Measurements from ENCODE around the gene SLC43A1.
"Not testable (repeated sequence)": the region's sequence is repeated elsewhere in the genome, so short reads cannot be mapped to it uniquely, and the experiment has no call there.

The SLC43A1 gene

DNA sequence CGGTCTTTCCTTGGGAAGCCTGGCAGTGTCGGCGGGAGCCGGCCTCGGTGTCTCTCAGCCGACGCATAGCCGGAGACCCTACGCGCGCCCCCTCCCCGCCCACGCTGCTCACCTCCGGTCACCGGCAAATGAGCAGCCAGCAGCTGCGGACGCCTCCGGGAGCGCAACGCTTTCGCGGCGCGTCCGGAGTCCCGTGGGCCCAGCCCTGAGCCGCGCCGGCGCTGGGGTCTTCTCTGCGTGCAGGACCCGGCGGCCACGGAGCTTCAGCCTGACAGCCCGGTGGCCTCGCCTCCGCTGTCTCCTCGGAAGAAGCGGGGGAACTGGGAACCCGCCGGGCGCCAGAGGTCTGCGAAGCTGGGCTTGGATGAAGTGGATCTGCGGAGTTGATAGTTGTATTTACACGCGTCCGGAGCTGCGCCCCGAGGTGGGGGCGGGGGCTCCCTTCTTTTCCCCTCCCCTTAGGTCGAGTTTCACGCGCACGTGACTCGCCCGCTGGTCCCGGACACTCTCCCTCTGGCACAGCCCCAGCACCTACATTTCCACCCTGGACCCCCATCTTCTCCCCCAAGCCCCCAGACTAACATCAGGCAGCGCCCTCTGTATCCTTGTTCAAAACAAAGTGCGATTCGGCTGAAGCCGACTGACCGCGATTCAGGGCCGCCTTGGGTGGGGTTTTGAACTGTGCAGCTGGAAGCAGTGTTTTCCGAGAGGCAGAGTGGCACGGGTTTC lies at the start of gene SLC43A1:
Gene SLC43A1 (minus strand): TSS at position 371 of the 729 bp plus-strand sequence. CDS start 1,591 bp downstream, outside the sequence.
- peak; percentile 15 to 62 (median 62) for DNase-seq

DNA sequence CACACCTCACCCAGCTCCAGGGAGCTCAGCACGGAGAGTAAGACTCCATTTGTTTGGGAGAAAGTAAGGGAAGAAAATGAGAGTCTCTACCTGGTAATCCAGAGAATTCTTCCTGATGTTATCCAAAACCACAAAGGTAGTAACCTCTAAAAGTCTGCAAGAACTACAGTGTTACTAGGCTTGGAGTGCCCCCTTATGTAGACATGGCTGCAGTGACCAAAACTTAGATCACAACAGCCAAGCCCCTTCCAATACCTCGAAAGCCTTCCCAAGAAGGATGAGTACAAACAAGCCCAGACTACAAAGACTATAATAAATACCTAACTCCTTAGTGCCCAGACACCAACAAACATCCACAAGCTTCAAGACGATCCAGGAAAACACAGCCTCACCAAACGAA lies 47.1 kb upstream of the SLC43A1 start:
- no peak for DNase-seq

DNA sequence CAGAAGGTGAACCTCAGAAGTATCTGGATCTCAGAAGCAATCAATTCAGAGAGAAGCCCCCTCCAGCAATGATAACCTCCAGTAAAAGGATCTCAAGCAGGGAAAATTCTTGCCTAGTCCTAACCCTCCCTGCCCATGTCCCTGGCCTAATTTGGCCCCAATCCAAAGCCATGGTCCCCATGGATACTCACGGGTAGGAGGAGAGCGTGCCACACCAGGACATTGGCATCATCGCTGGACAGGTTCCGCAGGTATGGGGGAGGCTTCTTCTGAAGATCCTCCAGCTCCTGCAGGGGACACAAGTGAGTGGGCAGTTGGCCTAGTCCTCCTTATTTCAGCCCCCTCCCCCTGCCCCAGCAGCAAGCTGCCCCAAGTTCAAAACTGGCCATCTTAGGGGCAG lies 44.6 kb upstream of the SLC43A1 start:
- peak in 1 of 3 experiments; percentile 23 for DNase-seq

DNA sequence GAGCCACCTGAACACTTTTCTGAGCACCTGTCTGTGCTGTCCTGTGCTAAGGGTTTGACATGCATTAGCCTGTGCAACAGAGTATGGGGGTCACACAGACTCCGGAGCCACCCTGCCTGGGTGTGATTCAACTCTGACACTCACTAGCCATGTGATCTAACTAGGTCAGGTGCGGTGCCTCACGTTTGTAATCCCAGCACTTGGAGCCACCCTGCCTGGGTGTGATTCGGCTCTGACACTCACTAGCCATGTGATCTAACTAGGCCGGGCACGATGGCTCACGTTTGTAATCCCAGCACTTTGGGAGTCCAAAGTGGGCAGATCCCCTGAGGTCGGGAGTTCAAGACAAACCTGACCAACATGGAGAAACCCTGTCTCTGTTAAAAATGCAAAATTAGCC lies 40.5 kb upstream of the SLC43A1 start:
- no peak for DNase-seq

- no peak for DNase-seq
Observed at GRCh38 chr11:57555393-57555792, 39.9 kb upstream of the SLC43A1 start.

DNA sequence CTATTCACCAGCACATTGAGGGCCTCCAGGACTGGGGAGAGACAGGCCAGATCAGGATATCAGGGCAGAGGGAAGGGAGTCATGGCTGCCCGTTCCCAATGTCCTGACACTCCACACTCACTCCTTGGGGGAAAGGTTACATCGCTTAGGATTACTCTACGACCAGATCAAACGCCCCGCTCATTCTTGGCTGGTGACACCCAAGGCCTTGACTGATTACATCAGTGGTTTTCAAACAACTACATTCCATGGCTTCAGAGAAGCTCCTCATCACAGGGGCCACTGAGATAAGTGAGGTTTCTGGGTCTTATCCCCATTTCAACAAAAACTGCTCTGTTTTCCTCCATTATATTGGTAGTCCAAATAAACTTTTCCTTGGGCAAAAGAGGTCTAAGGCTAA lies 37.0 kb upstream of the SLC43A1 start:
- no peak for DNase-seq

GRCh38 chr11:57551941-57552340 lies 36.4 kb upstream of the SLC43A1 start:
- no peak for DNase-seq

DNA sequence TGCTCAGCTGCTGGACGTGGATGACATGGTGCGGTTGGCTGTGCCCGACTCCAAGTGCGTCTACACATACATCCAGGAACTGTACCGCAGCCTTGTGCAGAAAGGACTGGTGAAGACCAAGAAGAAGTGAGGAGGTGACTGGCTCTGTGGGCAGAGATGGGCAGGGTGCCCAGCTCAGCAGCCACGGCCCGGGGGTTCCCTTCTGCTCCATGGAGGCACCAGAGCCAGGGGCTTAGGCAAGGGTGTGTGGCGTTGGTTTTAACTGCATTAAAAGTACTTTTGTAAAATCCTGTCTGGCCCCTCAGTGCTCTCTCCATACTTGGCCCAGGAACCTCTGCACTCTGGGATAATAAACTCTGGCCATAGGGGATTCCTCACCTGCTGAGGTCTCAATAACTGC lies 34.5 kb upstream of the SLC43A1 start:
- no peak for DNase-seq

DNA sequence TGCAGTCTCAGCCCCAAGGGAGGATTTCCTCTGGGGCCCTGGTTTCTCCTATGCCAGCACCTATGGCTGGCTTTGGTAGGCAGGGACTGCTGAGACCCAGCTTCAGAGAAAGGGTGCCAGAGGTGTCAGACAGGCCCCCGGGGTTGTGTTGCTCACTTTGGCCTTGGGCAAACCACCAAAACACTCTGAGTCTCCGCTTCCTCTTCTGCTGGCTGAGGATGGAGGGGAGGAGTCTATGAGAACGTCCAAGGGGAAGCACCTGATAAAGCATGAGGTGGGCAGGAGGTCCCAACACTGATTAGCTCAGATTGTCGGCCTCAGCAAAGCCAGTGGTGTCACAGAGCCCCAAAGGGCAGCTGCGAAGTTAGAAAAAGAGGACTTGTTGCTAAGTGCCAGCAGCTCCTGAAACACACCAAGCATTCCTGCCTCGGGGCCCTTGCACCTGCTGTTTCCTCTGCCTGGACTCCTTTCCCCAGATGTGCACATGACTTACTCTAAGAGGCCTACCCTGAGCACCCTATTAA lies 32.4 kb upstream of the SLC43A1 start:
- no peak for DNase-seq

GRCh38 chr11:57546869-57547475 lies 31.5 kb upstream of the SLC43A1 start:
- DNase-seq, result no peak

GRCh38 chr11:57546451-57546850 lies 30.9 kb upstream of the SLC43A1 start:
- DNase-seq, result no peak

- no peak for DNase-seq
Observed at GRCh38 chr11:57545883-57546282, 30.4 kb upstream of the SLC43A1 start.

DNA sequence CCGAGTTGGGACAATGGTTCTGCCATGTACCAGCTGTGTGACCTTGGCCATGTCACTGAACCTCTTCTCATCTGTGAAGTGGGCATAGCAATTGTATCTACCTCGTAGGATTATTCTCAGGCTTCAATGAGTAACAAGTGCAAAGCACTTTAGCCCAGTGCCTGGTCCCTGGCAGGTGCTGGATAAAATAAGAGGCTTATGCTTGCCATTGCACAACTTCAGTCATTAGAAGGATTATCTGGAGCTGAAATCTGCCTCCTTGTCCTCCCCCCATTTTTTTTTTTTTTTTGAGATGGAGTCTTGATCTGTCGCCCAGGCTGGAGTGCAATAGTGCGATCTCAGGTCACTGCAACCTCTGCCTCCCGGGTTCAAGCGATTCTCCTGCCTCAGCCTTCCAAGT lies 29.1 kb upstream of the SLC43A1 start:
- no peak for DNase-seq

DNA sequence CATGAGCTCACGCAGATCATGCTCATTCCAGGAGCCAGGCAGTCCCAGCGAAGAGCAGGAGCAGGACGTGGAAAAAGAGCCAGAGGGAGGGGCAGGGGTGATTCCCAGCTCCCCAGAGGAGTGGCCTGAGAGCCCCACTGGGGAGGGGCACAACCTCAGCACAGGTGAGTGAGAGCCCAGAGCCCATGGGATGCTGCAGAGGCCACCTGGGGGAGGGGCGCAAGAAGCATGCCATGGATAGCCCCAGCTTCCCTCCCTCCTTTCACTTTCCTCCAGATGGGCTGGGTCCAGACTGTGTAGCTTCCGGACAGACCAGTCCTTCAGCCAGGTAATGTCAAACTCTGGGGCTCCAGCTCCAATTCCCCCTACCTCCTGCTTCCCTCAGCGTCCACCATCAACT lies 28.1 kb upstream of the SLC43A1 start:
- DNase-seq, result no peak

GRCh38 chr11:57542582-57542981 lies 27.1 kb upstream of the SLC43A1 start:
- DNase-seq, result no peak

DNA sequence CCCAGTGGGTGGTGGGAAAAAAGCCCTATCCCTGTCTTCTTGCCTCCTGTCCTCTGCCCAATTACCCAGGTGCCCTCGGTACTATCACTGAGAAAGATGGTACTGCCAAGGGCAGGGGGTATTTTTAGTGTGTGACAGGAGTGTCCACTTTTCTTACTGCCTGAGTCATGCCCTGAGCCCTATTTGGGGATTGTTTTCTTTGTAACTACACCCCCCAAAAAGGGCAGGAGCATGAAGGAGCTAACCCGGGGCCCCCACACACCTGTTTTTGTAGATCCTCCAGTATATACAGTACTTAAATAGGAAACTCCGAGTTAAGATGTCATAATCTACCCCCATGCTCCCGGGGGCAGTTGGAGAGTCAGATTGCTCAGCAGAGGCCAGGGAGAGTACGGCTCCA lies 25.7 kb upstream of the SLC43A1 start:
- no peak for DNase-seq

GRCh38 chr11:57539342-57539741 lies 23.8 kb upstream of the SLC43A1 start:
- no peak for DNase-seq

- DNase-seq, result peak; percentile 10 to 54 (median 18)
Observed at GRCh38 chr11:57536947-57537619, 21.6 kb upstream of the SLC43A1 start, which contains the start of gene SMTNL1. SMTNL1 (plus strand) TSS chr11:57537595; CDS start chr11:57542643, 5,048 bp downstream.

DNA sequence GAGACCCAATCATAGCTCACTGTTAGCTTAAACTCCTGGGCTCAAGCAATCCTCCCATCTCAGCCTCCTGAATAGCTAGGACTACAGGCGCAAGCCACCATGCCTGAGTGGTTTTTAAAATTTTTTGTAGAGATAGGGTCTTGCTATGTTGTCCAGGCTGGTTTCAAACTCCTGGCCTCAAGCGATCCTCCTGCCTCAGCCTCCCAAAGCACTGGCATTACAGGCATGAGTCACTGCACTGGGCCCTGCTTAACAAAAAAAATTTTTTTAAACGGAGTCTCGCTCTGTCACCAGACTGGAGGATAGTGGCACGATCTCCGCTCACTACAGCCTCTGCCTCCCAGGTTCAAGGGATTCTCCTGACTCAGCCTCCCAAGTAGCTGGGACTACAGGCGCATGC lies 18.9 kb upstream of the SLC43A1 start:
- DNase-seq, result not testable (repeated sequence)

GRCh38 chr11:57530596-57531507 lies 15.3 kb upstream of the SLC43A1 start, which contains the start of gene TIMM10:
TIMM10 (minus strand) TSS chr11:57530754; CDS start chr11:57530189, 565 bp downstream.
- DNase-seq, result peak; percentile 96 to 100 (median 97)

DNA sequence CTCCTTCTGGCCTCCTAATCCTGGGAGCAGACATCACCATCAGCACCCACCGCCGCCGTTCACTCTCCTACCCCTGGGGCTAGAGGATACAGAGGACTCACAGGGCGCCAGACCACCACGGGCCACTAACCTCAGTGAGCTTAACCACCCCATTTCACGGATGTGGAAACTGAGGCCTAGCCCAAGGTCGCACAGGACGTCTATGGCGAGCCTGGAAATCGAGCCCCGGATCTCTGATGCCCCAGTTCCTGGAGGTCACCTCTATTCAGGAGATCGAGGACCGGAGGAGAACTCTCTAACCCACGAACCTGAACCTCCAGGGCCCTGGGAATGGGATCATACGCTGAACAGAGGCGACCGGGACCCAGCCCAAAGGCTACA lies 14.7 kb upstream of the SLC43A1 start:
- DNase-seq, result no peak

DNA sequence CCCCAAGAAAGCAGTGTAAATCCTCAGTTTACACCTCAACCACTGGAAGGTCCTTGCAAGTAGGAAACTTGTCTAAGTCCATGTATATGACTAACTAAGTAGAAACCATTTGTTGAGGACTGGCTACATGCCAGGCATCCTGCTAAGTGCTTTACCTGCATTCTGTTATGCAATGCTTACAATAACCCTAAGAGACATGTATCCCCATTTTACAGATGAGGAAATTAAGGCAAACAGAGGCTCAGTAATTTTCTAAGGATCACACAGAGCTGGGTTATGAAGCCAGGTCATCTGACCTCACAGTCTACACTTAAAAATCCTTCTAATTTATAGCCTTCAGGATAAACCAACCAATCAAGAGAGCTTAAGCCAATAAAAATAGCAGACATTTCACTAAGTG lies 13.5 kb upstream of the SLC43A1 start:
- no peak for DNase-seq

Measured in NCI-H1417 (cell line).